ENCODE data around the gene OGDH.
A peak's percentile ranks its signal among the peaks of the same experiment; 100 is the strongest.

The OGDH gene

GRCh38 chr7:44740055-44740454 is 133.6 kb downstream of the OGDH start:
- DNase-seq, result no peak

GRCh38 chr7:44743750-44744149 is 137.3 kb downstream of the OGDH start:
- no peak for DNase-seq

GRCh38 chr7:44748045-44748947 is 141.9 kb downstream of the OGDH start, which contains the start of gene ZMIZ2:
ZMIZ2 (plus strand) TSS chr7:44748847; CDS start chr7:44756250, 7,403 bp downstream.
- DNase-seq, result peak; percentile 87 to 96

GRCh38 chr7:44748948-44749731 is 142.7 kb downstream of the OGDH start:
- no peak for DNase-seq

GRCh38 chr7:44749992-44750391 is 143.6 kb downstream of the OGDH start:
- no peak for DNase-seq

- DNase-seq, result no peak
These were observed 144.0 kb downstream of the OGDH start for GRCh38 chr7:44750424-44750823.

- DNase-seq, result peak; percentile 23 to 40
These were observed 144.6 kb downstream of the OGDH start for GRCh38 chr7:44750921-44751571.

GRCh38 chr7:44752822-44753221 is 146.4 kb downstream of the OGDH start:
- no peak for DNase-seq

- no peak for DNase-seq
These were observed 148.6 kb downstream of the OGDH start for GRCh38 chr7:44754802-44755697.

- DNase-seq, result no peak
These were observed 149.5 kb downstream of the OGDH start for GRCh38 chr7:44755698-44756627.

- no peak for DNase-seq
These were observed 150.5 kb downstream of the OGDH start for GRCh38 chr7:44756904-44757303.

- no peak for DNase-seq
These were observed 150.9 kb downstream of the OGDH start for GRCh38 chr7:44757311-44757710.

- DNase-seq, result no peak
These were observed 151.3 kb downstream of the OGDH start for GRCh38 chr7:44757739-44758138.

All from stimulated activated CD4-positive, alpha-beta T cell treated with anti-CD3 and anti-CD28 coated beads, Interleukin-2, amount 100 ng/mL, for 48 hours (primary cell).